Transverse colon (tissue), 3 donors: ENCODE measurements around the gene POTEH.
"Not testable (repeated sequence)": the region's sequence is repeated elsewhere in the genome, so short reads cannot be mapped to it uniquely, and the experiment has no call there.

Experiments
- EP300 ChIP-seq: sonication (generic); formaldehyde crosslinking; IDR thresholded peaks from one replicate; pipeline ENCODE4 v1.6.1; 2017; ENCODE audit warnings: antibody characterized with exemption, low read depth
- TF ChIP-seq, protein P1 (sequence below), 5 experiments: fragments of 200-600 bp in 3 of 5; fragments of 450-650 bp in 2 of 5; sonication (generic) in 3 of 5; IDR thresholded peaks; 1 replicate in 2 of 5; 2 replicates in 3 of 5; pipeline ENCODE4 v1.5.1; 2016 to 2017; ENCODE audit warnings: antibody characterized with exemption in 5 of 5, inconsistent platforms in 3 of 5, mild to moderate bottlenecking in 2 of 5, moderate library complexity in 1 of 5

DNA sequence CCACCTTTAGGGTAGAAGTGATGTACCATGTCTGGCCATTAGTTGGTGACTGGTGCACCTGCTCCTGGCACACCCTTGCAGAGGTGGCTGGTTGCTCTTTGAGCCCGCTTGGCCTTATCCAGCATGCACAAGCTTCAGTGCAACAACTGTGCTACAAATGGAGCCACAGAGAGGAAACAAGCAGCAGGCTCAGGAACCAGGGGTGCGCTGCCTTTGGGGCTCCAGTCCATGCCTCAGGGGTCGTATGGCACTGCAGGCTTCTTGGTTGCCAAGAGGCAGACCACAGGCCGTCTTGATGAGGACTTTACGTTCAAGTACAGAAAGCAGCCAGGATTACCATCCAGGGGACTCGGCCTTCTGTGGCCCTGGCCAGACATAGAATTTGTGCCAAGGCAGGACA lies 44.6 kb downstream of the POTEH start:
- not testable (repeated sequence) for TF ChIP-seq EP300
- TF ChIP-seq, protein P1, sequence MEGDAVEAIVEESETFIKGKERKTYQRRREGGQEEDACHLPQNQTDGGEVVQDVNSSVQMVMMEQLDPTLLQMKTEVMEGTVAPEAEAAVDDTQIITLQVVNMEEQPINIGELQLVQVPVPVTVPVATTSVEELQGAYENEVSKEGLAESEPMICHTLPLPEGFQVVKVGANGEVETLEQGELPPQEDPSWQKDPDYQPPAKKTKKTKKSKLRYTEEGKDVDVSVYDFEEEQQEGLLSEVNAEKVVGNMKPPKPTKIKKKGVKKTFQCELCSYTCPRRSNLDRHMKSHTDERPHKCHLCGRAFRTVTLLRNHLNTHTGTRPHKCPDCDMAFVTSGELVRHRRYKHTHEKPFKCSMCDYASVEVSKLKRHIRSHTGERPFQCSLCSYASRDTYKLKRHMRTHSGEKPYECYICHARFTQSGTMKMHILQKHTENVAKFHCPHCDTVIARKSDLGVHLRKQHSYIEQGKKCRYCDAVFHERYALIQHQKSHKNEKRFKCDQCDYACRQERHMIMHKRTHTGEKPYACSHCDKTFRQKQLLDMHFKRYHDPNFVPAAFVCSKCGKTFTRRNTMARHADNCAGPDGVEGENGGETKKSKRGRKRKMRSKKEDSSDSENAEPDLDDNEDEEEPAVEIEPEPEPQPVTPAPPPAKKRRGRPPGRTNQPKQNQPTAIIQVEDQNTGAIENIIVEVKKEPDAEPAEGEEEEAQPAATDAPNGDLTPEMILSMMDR (IDR thresholded peaks at IDR 0.05), result not testable (repeated sequence)
